ENCODE data around the gene PMIS2. TPM values are rescaled to one million over a fixed set of nuclear protein-coding genes. Genes with fewer than 3 reads are reported as not detected.

PMIS2 gene
- not detected for total RNA-seq

DNA sequence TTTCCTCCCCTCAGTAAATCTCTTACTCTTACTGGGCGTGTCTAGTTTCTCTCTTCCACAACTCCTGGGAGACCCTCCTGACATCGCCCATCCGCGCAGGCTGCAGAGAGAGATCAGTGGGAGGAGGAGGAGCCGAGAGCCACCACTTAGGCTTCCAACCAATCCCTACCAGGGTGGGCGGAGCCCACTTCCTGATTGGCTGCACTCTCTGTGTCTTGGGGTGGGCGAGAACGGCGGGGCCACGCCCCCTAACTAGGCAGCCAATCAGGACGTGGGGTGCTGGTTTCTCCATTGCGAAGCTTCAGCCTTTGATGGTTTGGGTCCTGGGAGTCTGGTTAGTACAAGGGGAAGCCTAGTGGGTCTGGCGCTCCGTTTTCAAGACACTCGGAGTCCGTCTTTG, at the start of gene PMIS2:
PMIS2 (plus strand) TSS at position 326 of the 400 bp plus-strand sequence. CDS start 87 bp downstream, outside the sequence.
- Mint-ChIP-seq H3K36me3 (no peaks in the 10 kb centered on the region), H3K4me1 (no peaks in the 10 kb centered on the region), H3K9me3 (no peaks in the 10 kb centered on the region), H3K4me3 (no peak within 1 kb of the TSS), H3K27ac (peak within 1 kb of the TSS; percentile 26), H3K27me3 (peaks cover 30% of the 10 kb centered on the region)
- peak; percentile 21 for DNase-seq

DNA sequence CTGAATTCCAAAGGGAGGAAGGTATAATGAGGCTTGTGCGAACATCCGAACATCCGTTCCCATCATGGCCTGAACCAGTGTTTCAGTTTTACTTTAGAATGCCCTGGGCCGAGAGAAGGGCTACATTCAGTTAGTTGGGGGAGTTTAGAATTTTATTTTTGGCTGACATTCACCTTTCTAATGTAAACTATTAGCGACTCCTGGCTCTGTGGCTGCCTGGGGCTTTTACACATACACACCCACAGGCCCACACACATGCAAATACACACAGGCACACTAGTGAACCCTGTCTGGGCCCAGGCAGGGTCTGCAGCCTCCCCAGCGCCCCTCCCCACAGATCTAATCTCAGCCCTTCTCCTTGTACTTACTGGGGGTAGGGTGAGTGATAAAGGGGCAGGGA, 46.7 kb upstream of the PMIS2 start:
- H3K27ac Mint-ChIP-seq = no peak overlapping the region
- H3K36me3 Mint-ChIP-seq = peaks cover 5% of the 10 kb centered on the region
- H3K9me3 Mint-ChIP-seq = no peaks in the 10 kb centered on the region
- peaks cover 6% of the 10 kb centered on the region for H3K4me1 Mint-ChIP-seq
- no peak overlapping the region for H3K4me3 Mint-ChIP-seq
- peaks cover 3% of the 10 kb centered on the region for H3K27me3 Mint-ChIP-seq
- DNase-seq = no peak

DNA sequence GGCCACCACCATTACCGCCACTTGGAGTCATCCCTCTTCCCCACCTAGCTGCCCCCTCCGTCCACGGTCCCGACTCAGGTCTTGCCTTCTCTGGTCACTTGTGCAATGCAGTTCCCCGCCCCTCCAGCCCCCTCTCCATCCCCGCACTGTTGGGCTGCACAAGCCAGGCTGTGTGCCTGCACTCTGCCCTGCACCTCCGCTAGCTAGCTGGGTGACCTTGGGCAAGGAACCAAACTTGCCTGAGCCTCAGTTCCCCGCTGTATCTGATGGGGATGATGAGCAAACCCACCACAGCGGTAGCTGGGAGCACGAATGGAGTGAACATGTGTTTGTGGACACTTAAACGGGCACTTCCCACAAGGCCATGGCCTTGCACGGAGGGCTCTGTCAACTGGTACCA, 46.1 kb upstream of the PMIS2 start:
- Mint-ChIP-seq H3K9me3 (no peaks in the 10 kb centered on the region), H3K4me1 (peaks cover 11% of the 10 kb centered on the region), H3K4me3 (no peak overlapping the region), H3K27ac (no peak overlapping the region), H3K36me3 (peaks cover 10% of the 10 kb centered on the region), H3K27me3 (peaks cover 1% of the 10 kb centered on the region)
- DNase-seq = no peak

DNA sequence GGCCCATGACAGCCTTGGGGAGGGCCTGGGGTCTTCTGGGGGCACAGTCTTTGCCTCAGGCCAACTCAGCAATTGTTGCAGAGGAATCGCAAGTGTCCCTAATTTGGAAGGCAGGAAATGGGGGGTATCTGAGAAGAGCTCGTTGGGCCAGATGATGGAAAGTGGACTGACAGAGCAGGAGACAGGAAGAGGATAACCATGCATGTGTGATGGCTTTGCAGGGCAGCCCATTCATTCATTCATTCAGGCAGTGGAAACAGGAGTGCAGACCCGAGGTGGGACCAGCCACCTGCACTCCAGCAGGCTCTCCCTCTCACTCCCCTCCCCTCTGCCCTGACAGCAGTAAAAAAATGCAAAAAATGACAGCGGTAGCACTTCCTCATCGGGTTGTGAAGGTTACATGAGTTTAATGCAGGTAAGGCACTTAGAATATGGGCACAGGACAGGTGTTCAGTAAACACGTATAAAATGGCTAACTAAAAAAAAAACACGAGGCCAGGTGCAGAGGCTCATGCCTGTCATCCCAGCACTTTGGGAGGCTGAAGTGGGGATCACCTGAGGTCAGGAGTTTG, 45.5 kb upstream of the PMIS2 start:
- Mint-ChIP-seq H3K4me3 (no peak overlapping the region), H3K4me1 (peaks cover 11% of the 10 kb centered on the region), H3K27me3 (no peaks in the 10 kb centered on the region), H3K9me3 (no peaks in the 10 kb centered on the region), H3K36me3 (peaks cover 12% of the 10 kb centered on the region), H3K27ac (no peak overlapping the region)
- no peak for DNase-seq

DNA sequence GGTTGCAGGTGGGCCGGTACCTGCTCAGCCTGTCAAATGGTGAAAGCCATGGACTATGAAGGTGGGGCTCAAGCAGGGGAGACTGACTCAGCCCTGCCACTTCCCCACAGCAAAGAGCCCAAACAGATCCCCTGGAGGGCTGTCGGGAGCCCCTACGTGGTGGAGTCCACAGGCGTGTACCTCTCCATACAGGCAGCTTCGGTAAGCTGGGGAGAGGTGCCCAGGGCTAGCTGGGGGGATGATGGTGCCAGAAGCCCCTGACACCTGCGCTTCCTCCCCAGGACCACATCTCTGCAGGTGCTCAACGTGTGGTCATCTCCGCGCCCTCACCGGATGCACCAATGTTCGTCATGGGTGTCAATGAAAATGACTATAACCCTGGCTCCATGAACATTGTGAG, 43.8 kb upstream of the PMIS2 start:
- Mint-ChIP-seq H3K9me3 (no peaks in the 10 kb centered on the region), H3K4me3 (no peak overlapping the region), H3K27me3 (no peaks in the 10 kb centered on the region), H3K27ac (no peak overlapping the region), H3K36me3 (peaks cover 21% of the 10 kb centered on the region), H3K4me1 (peaks cover 22% of the 10 kb centered on the region)
- no peak for DNase-seq

DNA sequence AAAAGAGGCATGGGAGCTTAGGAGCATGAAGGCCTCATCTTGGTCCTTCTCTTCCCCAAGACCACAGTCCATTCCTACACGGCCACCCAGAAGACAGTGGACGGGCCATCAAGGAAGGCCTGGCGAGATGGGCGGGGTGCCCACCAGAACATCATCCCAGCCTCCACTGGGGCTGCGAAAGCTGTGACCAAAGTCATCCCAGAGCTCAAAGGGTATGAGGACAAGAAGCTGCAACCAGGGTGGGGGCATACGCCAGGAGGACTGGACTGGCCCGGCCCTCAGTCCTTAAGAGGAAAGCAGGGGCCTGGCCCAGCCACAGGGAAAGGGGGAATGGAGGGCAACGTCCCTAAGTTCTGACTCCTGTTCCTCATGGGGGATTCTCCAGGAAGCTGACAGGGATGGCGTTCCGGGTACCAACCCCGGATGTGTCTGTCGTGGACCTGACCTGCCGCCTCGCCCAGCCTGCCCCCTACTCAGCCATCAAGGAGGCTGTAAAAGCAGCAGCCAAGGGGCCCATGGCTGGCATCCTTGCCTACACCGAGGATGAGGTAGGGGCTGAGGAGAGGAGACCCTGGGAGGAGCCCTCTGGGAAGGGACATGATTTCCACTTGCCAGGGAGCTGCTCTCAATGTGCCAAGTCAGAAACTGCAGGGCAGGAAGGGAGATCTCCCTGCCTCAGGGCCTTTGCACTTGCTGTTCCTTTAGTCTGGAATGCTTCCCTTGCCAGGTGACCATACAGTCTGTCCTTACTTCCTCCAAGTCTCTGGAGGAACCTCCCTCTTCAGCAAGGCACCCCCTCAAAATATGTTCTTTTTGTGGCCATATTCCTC, 42.5 kb upstream of the PMIS2 start:
- Mint-ChIP-seq H3K4me3 (peak overlapping the region; percentile 93), H3K27ac (no peak overlapping the region), H3K36me3 (peaks cover 28% of the 10 kb centered on the region)

DNA sequence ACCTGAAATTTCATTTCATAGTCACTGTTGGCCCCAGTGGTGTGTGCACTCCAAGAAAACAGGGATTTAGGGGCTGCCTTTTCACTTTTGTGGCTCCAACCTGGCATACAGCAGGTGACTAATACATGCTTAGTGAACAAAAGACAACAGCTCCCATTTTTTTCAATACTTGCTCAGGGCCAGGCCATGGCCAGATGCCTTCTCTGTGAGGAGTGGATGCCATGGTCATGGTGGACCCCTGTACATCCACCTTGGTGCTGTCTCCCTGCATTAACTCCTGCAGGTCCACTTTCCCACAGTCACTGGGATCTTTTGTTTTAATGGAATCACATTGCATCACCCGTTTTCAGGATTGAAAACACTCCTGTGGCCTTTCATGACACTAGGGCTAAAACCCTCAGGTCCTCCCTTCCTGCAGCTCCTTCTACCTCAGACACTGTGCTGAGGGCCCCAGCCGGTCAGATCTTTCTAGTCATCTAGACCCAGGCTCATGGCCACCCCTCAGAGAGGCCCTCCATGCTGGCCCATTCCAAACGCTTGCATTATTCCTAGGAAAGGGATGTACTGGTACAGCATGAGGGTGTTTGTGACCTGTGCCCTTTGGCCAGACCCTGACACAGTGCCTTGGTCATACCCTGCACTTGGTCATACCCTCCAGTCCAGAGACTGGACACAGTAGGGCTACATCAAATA, 41.7 kb upstream of the PMIS2 start:
- H3K27me3 Mint-ChIP-seq = no peaks in the 10 kb centered on the region
- peaks cover 33% of the 10 kb centered on the region for H3K4me1 Mint-ChIP-seq
- no peak for DNase-seq
- peaks cover 28% of the 10 kb centered on the region for H3K36me3 Mint-ChIP-seq
- H3K9me3 Mint-ChIP-seq = no peaks in the 10 kb centered on the region
- H3K4me3 Mint-ChIP-seq = peak overlapping the region; percentile 93
- peak overlapping the region; percentile 88 for H3K27ac Mint-ChIP-seq

More for the DNA sequence above, 42.5 kb upstream of the PMIS2 start:
- peaks cover 26% of the 10 kb centered on the region for H3K4me1 Mint-ChIP-seq
- no peaks in the 10 kb centered on the region for H3K27me3 Mint-ChIP-seq
- no peak for DNase-seq
- H3K9me3 Mint-ChIP-seq = no peaks in the 10 kb centered on the region

DNA sequence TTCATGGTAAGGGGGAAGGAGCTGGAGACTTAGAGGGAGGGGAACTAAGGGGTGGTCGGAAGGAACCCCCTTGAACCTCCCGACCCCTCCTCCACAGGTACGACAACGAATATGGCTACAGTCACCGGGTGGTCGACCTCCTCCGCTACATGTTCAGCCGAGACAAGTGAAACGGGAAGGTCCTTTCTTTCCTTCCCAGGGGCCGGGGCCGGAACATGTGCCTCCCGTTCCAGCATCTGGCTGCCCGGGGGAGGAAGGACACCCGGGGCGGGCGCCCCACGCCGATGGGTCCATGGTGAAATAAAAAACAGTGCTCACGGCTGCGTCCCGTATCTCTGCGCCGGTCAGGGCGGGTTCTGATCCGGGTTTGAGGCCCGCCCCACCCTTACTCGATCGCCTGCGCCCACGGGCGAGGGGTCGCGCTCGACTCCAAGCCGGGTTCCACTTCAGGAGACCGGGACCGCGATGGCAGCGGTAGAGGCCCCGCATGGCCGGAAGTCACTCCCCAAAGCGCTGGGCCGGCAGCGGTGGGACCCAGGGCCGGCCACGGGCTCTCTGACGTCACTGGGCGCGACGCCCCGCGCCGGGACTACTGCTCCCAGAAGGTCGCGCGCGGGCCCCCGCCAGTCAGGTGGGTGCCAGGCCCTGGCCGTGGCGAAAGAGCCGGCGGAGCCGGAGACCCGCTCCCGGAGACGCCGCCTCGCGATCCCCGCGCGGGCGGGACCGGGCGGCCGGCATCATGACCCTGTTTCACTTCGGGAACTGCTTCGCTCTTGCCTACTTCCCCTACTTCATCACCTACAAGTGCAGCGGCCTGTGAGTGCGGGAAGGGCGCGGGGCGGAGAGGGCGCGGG, 40.7 kb upstream of the PMIS2 start, which contains the start of gene TMEM147:
TMEM147 (plus strand) TSS at position 626 of the 854 bp plus-strand sequence; CDS start at position 740, 114 bp downstream.
- H3K9me3 Mint-ChIP-seq = no peaks in the 10 kb centered on the region
- H3K36me3 Mint-ChIP-seq = peaks cover 28% of the 10 kb centered on the region
- H3K4me1 Mint-ChIP-seq = peaks cover 34% of the 10 kb centered on the region
- H3K27me3 Mint-ChIP-seq = no peaks in the 10 kb centered on the region
- H3K4me3 Mint-ChIP-seq = peak within 1 kb of the TSS; percentile 93
- DNase-seq = peak; percentile 91
- peak within 1 kb of the TSS; percentile 97 for H3K27ac Mint-ChIP-seq

DNA sequence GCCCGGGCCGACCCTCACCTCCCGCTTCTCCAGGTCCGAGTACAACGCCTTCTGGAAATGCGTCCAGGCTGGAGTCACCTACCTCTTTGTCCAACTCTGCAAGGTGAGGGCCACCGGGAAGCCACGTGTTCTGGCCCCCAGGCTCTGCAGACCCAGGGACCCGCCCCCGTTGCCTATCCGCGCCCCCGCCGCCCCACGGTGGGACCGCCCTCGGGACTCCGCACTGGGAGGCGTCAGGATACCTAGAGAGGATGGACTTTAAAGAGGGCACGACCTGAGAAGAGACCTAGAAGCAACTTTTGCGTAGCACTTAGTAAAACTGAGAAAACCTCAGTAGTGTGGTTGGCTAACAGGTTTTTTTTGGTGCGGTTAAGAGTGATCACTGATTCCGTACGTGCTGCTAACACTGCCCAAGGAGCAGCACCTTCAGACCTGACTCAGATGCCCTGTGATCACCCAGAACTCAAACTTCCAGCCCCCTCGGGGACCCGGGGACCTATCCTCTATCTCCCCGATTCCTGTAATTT, 40.1 kb upstream of the PMIS2 start:
- peak; percentile 84 for DNase-seq
- Mint-ChIP-seq H3K27ac (peak overlapping the region; percentile 97), H3K4me1 (peaks cover 34% of the 10 kb centered on the region), H3K9me3 (no peaks in the 10 kb centered on the region), H3K36me3 (peaks cover 31% of the 10 kb centered on the region), H3K27me3 (no peaks in the 10 kb centered on the region), H3K4me3 (peak overlapping the region; percentile 93)

DNA sequence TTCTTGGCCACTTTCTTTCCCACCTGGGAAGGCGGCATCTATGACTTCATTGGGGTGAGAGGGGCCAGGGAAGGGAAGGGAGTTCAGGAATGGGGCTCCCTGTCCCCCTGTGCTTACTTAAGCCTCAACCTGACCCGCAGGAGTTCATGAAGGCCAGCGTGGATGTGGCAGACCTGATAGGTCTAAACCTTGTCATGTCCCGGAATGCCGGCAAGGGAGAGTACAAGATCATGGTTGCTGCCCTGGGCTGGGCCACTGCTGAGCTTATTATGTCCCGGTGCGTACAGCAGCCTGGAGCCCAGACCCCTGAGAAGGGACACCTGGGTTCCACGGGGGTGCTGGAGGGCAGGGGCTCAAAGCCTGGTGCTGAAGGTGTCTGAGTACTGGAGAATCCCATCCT, 39.4 kb upstream of the PMIS2 start:
- Mint-ChIP-seq H3K4me3 (peak overlapping the region; percentile 93), H3K9me3 (no peaks in the 10 kb centered on the region), H3K27ac (peak overlapping the region; percentile 97), H3K4me1 (peaks cover 34% of the 10 kb centered on the region), H3K27me3 (no peaks in the 10 kb centered on the region), H3K36me3 (peaks cover 29% of the 10 kb centered on the region)
- DNase-seq = no peak

DNA sequence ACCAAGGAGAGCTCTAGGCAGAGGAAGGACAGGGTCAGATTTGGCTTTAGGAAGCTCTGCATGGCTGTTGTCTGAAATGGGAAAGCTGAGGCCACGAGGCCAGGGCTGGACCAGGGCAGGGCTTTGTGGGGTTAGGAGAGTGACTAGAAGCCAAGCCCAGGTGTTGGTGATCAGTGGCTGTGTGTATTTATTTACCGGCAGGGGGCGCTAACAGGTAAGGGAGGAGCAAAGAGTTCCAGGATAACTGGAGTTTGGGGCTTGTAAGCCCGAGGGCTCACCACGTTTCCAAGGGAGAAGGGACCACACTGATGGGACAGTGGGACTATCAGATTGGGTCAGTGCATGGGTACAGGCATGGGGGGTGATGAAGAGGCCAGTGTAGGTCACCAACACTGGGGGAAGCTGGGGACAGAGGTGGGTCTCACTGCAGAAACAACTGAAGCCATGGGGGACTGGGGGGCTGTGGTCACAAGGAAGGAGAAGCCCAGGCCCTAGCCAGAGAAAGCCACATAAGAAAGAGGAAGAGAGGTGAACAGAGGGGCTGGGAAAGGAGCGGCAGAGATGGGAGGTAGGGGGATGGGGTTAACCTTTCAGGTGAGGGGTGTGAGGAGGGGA, 36.7 kb upstream of the PMIS2 start:
- DNase-seq = peak; percentile 43
- H3K9me3 Mint-ChIP-seq = no peaks in the 10 kb centered on the region
- no peak overlapping the region for H3K27ac Mint-ChIP-seq

DNA sequence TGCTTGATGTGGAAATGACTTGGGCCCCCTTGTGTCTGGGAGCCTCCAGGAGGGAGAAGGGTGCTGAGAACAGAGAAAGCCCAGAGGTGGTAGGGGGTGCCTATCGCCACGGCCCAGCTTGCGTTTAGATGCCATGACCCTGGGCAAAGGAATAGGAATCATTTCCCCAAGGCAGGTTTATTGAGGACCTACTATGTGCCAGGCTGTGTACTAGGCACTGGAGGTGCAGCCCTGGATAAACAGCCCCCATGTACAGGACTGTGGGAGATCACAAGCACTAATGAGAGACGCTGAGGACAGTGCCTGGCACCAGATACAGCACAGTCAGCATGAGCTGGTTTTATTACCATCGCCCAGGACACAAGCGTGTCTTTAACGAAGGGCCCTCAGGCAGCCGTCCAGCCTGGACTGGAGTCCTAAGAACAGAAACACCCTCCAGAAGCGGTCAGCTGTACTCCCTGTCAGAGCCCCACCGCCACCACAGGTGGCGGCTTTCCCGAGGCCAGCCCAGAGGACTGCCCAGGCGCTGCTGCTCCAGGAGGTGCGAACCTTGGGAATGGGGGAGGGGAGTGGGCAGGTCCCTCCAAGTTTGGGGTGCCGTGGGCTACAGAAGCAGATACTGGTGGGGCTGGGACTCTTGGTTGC, 36.0 kb upstream of the PMIS2 start:
- no peaks in the 10 kb centered on the region for H3K9me3 Mint-ChIP-seq
- H3K36me3 Mint-ChIP-seq = peaks cover 19% of the 10 kb centered on the region
- no peak overlapping the region for H3K27ac Mint-ChIP-seq
- no peak overlapping the region for H3K4me3 Mint-ChIP-seq
- DNase-seq = no peak
- no peaks in the 10 kb centered on the region for H3K27me3 Mint-ChIP-seq
- peaks cover 25% of the 10 kb centered on the region for H3K4me1 Mint-ChIP-seq

More for the DNA sequence above, 36.7 kb upstream of the PMIS2 start:
- peaks cover 27% of the 10 kb centered on the region for H3K36me3 Mint-ChIP-seq
- peaks cover 30% of the 10 kb centered on the region for H3K4me1 Mint-ChIP-seq
- H3K27me3 Mint-ChIP-seq = no peaks in the 10 kb centered on the region
- no peak overlapping the region for H3K4me3 Mint-ChIP-seq

DNA sequence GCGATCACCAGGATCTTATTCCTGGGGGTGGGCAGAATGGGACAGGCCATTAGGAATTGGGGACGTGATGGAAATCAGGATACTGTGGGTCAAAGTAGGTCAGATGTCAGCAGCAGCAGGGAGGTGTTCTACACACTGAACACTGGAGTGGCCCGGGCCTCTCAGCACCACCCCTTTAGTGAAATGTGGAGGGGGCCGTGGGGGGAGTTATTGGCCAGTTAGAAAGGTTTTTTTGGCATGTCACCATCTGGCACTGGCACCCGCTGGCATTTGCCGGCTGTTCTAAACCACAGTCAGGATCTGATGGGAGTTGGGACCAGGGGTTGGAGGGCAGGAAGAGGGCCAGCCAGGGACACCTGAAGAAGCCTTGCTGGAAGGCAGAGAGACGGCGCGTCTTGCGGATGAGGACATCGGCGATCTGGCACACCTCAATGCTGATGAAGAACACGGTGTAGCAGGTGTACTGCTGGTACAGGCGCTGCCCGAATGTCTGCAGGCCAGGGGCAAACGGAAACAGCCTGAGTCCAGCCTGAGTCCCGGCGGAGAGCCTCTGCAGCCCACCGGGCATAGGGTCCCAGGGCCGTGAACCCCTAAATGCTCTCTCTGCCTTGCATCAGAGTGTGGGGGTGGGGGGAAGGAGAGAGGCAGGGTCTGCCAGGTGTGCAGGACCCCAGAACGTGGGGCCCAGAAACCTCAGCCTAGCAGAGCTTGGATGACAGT, 34.7 kb upstream of the PMIS2 start:
- DNase-seq = no peak
- peaks cover 17% of the 10 kb centered on the region for H3K36me3 Mint-ChIP-seq
- no peak overlapping the region for H3K4me3 Mint-ChIP-seq
- no peaks in the 10 kb centered on the region for H3K9me3 Mint-ChIP-seq
- peaks cover 23% of the 10 kb centered on the region for H3K4me1 Mint-ChIP-seq
- H3K27me3 Mint-ChIP-seq = peaks cover 3% of the 10 kb centered on the region
- H3K27ac Mint-ChIP-seq = no peak overlapping the region

All from activated naive CD8-positive, alpha-beta T cell treated with anti-CD3 and anti-CD28 coated beads for 36 hours (primary cell).